Stomach (tissue), 9 donors: ENCODE results near the gene DAG1. TPM values are rescaled to one million over a fixed set of nuclear protein-coding genes. Genes with fewer than 3 reads are reported as not detected.

Source experiments
- DNase-seq, 2 donors: peaks; one replicate each; pipeline versions ENCODE4 v3.0.0 to v3.0.0-alpha.2; 2013 to 2019
- H3K27ac ChIP-seq, 5 donors: fragments of 200-600 bp in 4 of 5; sonication (generic) in 4 of 5; one replicate each; pipeline ENCODE4 v1.5.1; 2013 to 2019; ENCODE audit warnings: mild to moderate bottlenecking in 1 of 5, moderate library complexity in 1 of 5
- H3K27me3 ChIP-seq, 3 donors: fragments of 200-600 bp; sonication (generic); one replicate each; pipeline ENCODE4 v1.5.1; 2017 to 2019; ENCODE audit warnings: mixed run types in 1 of 3
- H3K36me3 ChIP-seq, 4 donors: fragments of 200-600 bp; sonication (generic); 1 replicate in 3 of 4; 2 replicates in 1 of 4; pipeline ENCODE4 v1.5.1; 2016 to 2019
- H3K4me1 ChIP-seq, 4 donors: fragments of 200-600 bp; sonication (generic); one replicate each; pipeline ENCODE4 v1.5.1; 2016 to 2019
- H3K4me3 ChIP-seq, 4 donors: fragments of 200-600 bp; sonication (generic) in 3 of 4; one replicate each; pipeline ENCODE4 v1.5.1; 2016 to 2019; ENCODE audit warnings: mild to moderate bottlenecking in 1 of 4
- H3K9me3 ChIP-seq, 4 donors: fragments of 200-600 bp; sonication (generic); one replicate each; pipeline ENCODE4 v1.5.1; 2016 to 2019
- EP300 ChIP-seq: sonication (generic); formaldehyde crosslinking; IDR thresholded peaks from one replicate; pipeline ENCODE4 v1.6.1; 2017; ENCODE audit warnings: antibody characterized with exemption
- POLR2A ChIP-seq, 4 donors: fragments of 450-650 bp; IDR thresholded peaks; one replicate each; pipeline ENCODE4 v1.6.1; 2016; ENCODE audit warnings: antibody characterized with exemption in 4 of 4, control low read depth in 2 of 4, mild to moderate bottlenecking in 1 of 4, moderate library complexity in 1 of 4
- POLR2AphosphoS5 ChIP-seq, 3 donors: sonication (generic); formaldehyde crosslinking; IDR thresholded peaks; one replicate each; pipeline ENCODE4 v1.6.1; 2016; ENCODE audit warnings: antibody characterized with exemption in 3 of 3
- WGBS, 5 donors: extraction: QIAGEN DNeasy Blood & Tissue Kit in 3 of 5; methylation state at CpG; one replicate each; pipeline versions ENCODE4 v1.1.5 to v1.1.7; 2013 to 2018; 5-methylcytosine and 5-hydroxymethylcytosine counted together
- intact Hi-C: fragments of 100-400 bp; cut with DNase I; formaldehyde crosslinking; loops from one replicate; pipeline ENCODE4 v1.15.1; 2023; ENCODE audit warnings: low total_unique reads
- polyA plus RNA-seq, 3 donors: library from polyadenylated mRNA; stranded (reverse); fragments of 200-250 nt; gene quantifications; one replicate each; pipeline ENCODE4 v1.2.3, GENCODE V29; 2013
- total RNA-seq, 5 donors: library from RNA; depleted of rRNA; stranded (reverse); fragments of >200 nt; gene quantifications; one replicate each; pipeline versions ENCODE4 v1.1.0 to v1.2.3, GENCODE V29; 2014 to 2016
- TF ChIP-seq, protein P1 (sequence below), 7 experiments: fragments of 450-650 bp in 4 of 7; fragments of 200-600 bp in 3 of 7; sonication (generic) in 3 of 7; IDR thresholded peaks; one replicate each; pipeline ENCODE4 v1.5.1; 2016 to 2019; ENCODE audit warnings: antibody characterized with exemption in 7 of 7, control low read depth in 2 of 7, mild to moderate bottlenecking in 1 of 7
- donor health status: healthy with polysubstance abuse.
- donor health status: Bipolar disorder and iron deficiency.
- donor health status: healthy.

DAG1 gene
- total and polyA plus RNA-seq, 8 donors, result 4.1 to 144 (median 31.4) TPM

DNA sequence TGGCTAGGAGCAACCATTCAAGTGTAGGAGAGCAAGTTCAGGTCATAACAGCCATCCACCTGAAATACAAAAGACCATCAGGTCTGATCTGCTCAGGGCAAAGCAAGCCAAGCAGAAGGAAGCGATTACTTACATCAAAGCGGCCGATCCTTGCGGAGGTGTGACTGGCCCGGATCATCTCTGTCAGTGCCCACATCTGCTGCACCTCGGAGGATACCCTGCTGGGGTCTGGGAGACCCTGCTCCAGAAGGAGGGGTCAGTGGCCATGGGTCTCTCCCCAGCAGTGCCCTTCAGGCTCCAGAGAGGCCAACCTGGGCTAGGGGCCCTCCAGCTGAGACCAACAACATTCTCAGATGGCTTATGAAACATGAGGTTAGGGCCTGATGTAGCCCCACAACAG, 45.3 kb upstream of the DAG1 start:
- Histone ChIP-seq H3K4me3 (no peak overlapping the region), H3K36me3 (peaks cover 10 to 35% (median 31%) of the 10 kb centered on the region in 4 donors), H3K9me3 (no peaks in the 10 kb centered on the region), H3K27ac (no peak overlapping the region), H3K27me3 (no peaks in the 10 kb centered on the region), H3K4me1 (peaks cover 17 to 49% (median 38%) of the 10 kb centered on the region in 4 donors)
- TF ChIP-seq EP300 (no peak), POLR2AphosphoS5 (IDR thresholded peaks at IDR 0.05) (no peak), POLR2A (IDR thresholded peaks at IDR 0.05) (no peak)
- TF ChIP-seq, protein P1, sequence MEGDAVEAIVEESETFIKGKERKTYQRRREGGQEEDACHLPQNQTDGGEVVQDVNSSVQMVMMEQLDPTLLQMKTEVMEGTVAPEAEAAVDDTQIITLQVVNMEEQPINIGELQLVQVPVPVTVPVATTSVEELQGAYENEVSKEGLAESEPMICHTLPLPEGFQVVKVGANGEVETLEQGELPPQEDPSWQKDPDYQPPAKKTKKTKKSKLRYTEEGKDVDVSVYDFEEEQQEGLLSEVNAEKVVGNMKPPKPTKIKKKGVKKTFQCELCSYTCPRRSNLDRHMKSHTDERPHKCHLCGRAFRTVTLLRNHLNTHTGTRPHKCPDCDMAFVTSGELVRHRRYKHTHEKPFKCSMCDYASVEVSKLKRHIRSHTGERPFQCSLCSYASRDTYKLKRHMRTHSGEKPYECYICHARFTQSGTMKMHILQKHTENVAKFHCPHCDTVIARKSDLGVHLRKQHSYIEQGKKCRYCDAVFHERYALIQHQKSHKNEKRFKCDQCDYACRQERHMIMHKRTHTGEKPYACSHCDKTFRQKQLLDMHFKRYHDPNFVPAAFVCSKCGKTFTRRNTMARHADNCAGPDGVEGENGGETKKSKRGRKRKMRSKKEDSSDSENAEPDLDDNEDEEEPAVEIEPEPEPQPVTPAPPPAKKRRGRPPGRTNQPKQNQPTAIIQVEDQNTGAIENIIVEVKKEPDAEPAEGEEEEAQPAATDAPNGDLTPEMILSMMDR (IDR thresholded peaks at IDR 0.05), result no peak
- DNase-seq, result no peak
- 90 to 96% (median 92%) methylated on average over 6 of the region's 6 CpGs for WGBS, 5 donors
- intact Hi-C loops, result no loop called here

GRCh38 chr3:49427586-49427985, 42.5 kb upstream of the DAG1 start:
- TF ChIP-seq, protein P1 (IDR thresholded peaks at IDR 0.05), result no peak
- no peak for TF ChIP-seq POLR2AphosphoS5 (IDR thresholded peaks at IDR 0.05)
- no peak for TF ChIP-seq EP300
- no peak for TF ChIP-seq POLR2A (IDR thresholded peaks at IDR 0.05)
- H3K27me3 ChIP-seq, result no peaks in the 10 kb centered on the region
- intact Hi-C loops, result no loop called here
- H3K4me1 ChIP-seq, result peaks cover 10 to 30% (median 21%) of the 10 kb centered on the region in 4 donors
- WGBS, 5 donors, result 88 to 97% (median 93%) methylated on average over 2 of the region's 2 CpGs
- no peak overlapping the region for H3K4me3 ChIP-seq
- H3K9me3 ChIP-seq, result no peaks in the 10 kb centered on the region
- no peak overlapping the region for H3K27ac ChIP-seq
- peaks cover 10 to 29% (median 28%) of the 10 kb centered on the region in 4 donors for H3K36me3 ChIP-seq
- no peak for DNase-seq

GRCh38 chr3:49428752-49429080, 41.4 kb upstream of the DAG1 start:
- Histone ChIP-seq H3K27me3 (no peaks in the 10 kb centered on the region), H3K27ac (peak overlapping the region; percentile 78 to 96 (median 93)), H3K9me3 (no peaks in the 10 kb centered on the region), H3K4me3 (peak overlapping the region; percentile 55 to 73 (median 68)), H3K4me1 (peaks cover 6 to 22% (median 16%) of the 10 kb centered on the region in 4 donors), H3K36me3 (peaks cover 10 to 27% (median 25%) of the 10 kb centered on the region in 4 donors)
- TF ChIP-seq, protein P1 (IDR thresholded peaks at IDR 0.05), result no peak
- TF ChIP-seq POLR2A (IDR thresholded peaks at IDR 0.05) (no peak), POLR2AphosphoS5 (IDR thresholded peaks at IDR 0.05) (no peak), EP300 (no peak)
- intact Hi-C loops, result no loop called here
- DNase-seq, result no peak
- 3 to 7% (median 4%) methylated on average over 9 of the region's 9 CpGs for WGBS, 5 donors

DNA sequence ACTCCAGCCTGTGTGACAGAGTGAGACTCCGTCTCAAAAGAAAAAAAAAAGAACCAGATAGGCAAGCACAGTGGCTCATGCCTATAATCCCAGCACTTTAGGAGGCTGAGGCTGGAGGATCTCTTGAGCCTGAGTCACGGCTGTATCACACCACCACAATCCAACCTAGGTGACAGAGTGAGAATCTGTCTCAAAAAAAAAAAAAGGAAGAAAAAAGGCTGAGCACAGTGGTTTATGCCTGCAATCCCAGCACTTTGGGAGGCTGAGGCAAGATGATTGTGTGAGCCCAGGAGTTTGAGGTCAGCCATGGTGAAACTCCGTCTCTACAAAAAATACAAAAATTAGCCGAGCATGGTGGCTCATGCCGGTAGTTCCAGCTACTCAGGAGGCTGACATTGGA, 35.3 kb upstream of the DAG1 start:
- H3K27me3 ChIP-seq, result no peaks in the 10 kb centered on the region
- no peak for DNase-seq
- TF ChIP-seq POLR2AphosphoS5 (IDR thresholded peaks at IDR 0.05) (no peak), EP300 (no peak), POLR2A (IDR thresholded peaks at IDR 0.05) (no peak)
- TF ChIP-seq, protein P1 (IDR thresholded peaks at IDR 0.05), result no peak
- 84 to 91% (median 90%) methylated on average over 5 of the region's 5 CpGs for WGBS, 5 donors
- H3K27ac ChIP-seq, result no peak overlapping the region
- H3K4me3 ChIP-seq, result no peak overlapping the region
- H3K9me3 ChIP-seq, result no peaks in the 10 kb centered on the region
- peaks cover 0 to 6% (median 2%) of the 10 kb centered on the region in 4 donors for H3K4me1 ChIP-seq
- H3K36me3 ChIP-seq, result no peaks in the 10 kb centered on the region
- intact Hi-C loops, result no loop called here
